HG03108 (cell line): ENCODE data around the gene ADORA1.

Source experiments
- ATAC-seq: cut with Tn5 transposase; IDR thresholded peaks from one replicate; pipeline ENCODE4 v1.9.1; 2021; ENCODE audit warnings: moderate library complexity; ENCODE audit not compliant: unreplicated experiment

Gene ADORA1

GRCh38 chr1:203182387-203182953, 54.9 kb downstream of the ADORA1 start:
- ATAC-seq = no peak

DNA sequence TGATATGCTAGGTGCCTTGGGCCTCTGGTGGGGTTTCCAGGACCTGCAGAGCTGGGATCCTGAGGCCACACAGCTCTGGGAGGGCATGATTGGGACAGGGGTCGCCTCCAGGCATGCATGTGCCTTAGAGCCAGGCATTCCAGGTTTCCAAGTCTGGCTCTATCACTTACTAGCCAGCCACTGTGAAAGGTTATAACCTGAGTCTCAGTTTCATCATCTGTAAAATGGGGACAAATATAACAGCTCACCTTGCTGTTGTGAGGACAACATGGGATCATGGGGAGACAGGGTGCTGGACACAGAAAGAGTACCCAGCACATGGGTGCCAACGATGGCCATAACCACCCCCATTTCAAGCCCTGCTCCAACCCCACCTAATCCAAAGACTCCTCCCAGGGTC, 56.3 kb downstream of the ADORA1 start:
- ATAC-seq = no peak

DNA sequence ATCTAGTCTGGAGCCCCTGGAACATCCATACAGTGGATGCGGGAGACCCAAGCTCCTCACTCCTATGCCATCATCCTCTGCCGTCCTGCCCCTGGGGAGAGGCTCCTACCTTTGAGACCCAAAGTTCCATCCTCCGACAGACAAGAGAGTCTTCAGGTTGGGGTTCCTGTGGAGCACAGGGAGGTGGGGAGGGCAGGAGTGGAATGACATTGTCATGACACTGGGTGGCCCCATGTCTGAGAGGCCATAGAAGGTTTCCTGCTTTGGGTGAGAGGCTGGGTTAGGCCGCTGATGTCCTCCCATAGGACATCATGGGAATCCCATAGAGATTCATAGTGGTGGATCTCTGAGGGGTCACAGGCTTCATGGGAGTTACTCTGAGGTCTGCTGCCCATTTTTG, 56.9 kb downstream of the ADORA1 start:
- ATAC-seq = no peak

- no peak for ATAC-seq
These were observed 57.5 kb downstream of the ADORA1 start for GRCh38 chr1:203185061-203185461.

DNA sequence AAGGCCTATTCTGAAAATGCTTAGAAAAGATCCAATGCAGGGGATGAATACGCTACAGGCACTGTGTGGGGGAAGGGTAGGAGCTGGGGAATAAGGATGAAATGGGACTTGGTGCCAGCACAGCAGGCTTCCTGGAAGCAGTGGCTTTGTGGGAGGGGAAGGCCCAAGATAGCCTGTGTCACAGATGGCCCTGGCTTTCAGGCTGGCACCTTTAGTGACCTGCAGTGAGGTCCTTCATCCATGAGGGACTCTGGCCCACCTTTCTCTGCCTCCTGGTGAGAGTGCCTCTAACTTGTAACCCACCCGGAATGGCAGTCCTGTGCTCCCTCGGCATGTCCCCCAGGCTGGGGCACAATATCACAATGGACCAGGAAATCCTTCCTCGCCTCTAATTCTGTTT, 58.1 kb downstream of the ADORA1 start:
- ATAC-seq = no peak

DNA sequence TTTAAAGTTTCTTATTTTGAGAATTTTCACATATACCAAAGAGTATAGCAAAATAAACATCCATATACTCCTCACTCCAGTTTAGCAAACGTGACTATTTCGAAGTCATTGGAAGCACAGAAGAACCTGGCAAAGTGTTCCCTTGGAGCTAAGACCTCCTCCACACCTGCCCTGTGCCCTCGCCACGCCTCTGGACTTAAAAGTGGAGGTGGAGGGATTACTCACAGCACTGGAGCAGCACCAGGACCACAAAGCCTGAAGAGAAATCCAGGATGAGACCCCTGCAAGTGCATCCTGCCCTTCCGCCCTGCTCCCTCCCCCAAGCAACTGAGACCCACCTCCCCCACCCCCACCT, 58.5 kb downstream of the ADORA1 start:
- no peak for ATAC-seq

- no peak for ATAC-seq
These were observed 59.1 kb downstream of the ADORA1 start, which contains the start of gene CHI3L1 for GRCh38 chr1:203186446-203187303. TSS of gene CHI3L1 (minus strand) at chr1:203186704. CDS start at chr1:203186623, 81 bp downstream.

- no peak for ATAC-seq
These were observed 59.8 kb downstream of the ADORA1 start for GRCh38 chr1:203187304-203187685.

- ATAC-seq = no peak
These were observed 60.3 kb downstream of the ADORA1 start for GRCh38 chr1:203187689-203188264.

DNA sequence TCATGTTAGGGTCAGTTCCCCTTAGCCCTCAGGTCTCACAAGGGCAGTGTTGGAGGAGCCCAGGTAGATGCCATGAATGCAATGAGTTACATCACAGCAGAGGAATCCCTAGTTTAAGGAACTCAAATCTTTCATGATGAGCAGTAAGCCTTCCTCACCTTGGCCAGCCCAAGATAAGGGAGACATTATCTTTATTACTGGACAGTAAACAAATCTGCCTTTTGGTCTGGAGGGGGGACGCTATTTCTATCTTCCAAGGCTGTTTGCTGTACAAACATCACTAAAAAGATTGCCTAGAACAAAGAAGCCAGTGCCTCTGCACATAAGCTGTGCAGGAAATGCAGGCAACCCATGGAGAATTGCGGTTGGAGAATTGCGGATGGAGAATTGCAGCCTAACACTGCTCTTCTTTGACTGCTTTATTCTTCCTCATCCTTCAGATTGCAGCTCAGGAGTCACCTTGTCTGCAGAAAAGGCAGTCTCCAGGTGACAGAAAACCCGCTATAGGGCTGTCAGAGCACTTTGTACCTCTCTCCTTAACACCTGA, 61.2 kb downstream of the ADORA1 start:
- no peak for ATAC-seq

DNA sequence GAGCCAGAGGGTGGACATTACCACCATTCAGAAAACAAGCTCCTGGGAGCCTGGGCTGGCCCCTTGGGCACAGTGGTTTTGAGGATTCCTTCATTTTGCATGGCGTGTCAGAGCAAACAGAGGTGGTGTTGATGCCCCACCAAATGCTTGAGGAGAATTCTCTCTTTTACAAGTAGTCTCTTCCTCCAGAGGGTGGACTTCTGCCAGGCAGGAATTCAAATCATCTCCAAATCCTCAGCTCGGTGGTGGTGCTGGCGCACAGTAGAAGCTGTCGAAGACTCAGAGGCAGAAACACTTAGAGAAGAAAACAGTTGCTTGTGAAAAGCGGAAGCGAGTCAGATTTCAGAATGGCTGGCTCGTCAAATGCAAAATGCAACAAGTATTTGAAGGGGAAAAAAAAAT, 62.4 kb downstream of the ADORA1 start:
- no peak for ATAC-seq

DNA sequence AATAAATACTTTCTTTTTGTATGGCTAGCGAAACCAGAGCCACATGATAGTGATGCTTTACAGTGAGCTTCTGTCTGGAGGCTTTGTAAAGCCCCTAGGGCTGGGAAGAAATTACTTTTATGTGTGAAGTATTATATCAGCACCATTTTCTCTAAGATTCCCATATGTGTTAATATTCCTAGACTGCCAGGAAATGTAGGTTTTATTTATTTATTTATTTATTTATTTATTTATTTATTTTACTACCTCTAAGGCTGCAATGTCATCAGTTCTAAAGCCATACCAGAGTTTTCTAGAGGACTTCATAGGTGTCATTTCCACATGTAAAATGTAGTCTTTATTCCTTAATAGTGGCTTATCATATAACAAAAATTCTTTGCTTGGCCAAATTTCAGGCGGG, 63.4 kb downstream of the ADORA1 start:
- ATAC-seq = no peak

GRCh38 chr1:203196371-203196770, 68.8 kb downstream of the ADORA1 start:
- no peak for ATAC-seq

DNA sequence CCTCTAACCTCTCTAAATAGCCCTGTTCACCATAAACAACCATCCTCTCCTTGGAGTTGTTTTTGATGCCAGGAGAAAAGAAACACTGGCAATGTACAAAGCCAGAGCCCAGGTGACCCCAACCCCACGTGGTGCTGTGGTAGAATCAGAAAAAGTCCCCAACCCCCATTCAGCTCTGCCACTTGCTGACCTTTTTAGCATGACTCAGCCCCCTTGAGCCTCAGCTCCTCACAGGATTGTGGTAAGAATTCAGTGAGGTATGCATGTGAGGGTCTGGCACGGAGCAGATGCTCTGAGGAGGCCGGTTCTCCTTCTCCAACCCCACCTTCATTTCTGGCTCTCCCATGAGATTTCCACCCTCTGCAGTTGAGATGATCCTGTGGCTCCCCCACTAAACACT, 70.1 kb downstream of the ADORA1 start:
- no peak for ATAC-seq

DNA sequence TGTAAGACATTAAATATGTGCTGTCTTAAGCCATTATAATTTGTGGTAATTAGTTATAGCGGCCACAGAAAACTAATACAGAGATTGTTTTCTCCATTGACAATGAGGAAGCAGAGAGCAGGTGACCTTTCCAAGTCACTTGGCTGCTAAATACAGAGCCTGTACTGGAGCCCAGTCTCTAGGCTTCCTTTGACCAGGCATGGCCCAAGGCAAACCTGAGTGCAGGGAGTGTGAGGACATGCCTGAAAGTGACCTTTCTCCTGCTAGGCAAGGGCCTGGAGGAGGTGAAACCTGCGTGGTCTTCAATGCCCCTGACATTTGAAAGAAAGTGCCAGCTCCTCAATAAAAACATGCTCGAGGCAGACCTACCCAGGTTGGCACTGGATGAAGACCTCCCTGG, 71.5 kb downstream of the ADORA1 start:
- ATAC-seq = no peak

DNA sequence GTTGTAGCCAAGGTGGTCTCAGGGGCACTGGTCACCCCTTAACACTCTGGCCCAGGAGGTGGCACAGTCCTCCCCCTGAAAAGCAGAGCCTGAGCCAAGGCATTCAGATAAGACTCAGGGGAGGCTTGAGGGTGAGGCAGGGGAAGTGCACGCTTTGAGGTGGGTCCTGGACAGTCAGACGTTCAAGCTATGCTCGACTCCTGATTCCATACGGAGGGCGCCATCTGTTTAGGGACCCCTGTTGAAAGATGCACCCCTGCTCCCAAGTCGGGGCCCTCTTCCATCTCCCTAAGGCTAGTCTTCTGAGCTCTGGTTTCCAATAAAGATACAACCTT, 71.9 kb downstream of the ADORA1 start:
- no peak for ATAC-seq

GRCh38 chr1:203199816-203200571, 72.5 kb downstream of the ADORA1 start:
- no peak for ATAC-seq

DNA sequence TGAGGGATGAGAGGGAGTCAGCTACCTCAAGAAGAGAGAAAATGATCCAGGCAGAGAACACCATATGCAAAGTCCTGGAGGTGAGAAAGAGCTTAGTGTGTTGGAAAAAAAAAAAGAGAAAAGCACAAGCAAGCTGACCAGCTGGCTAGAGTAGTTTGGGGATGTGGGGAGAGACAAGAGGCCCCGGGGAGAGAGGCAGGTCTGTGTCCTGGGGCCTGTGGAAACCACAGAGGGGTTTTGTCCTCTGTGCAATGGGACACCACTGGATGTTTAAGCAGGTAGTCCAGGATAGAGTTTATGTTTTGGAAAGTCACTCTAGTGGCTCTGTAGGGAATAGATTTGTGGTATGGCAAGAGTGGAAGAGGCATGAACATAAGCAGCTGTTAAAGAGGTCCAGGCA, 73.4 kb downstream of the ADORA1 start:
- no peak for ATAC-seq

GRCh38 chr1:203201516-203202205, 74.1 kb downstream of the ADORA1 start:
- ATAC-seq = no peak

DNA sequence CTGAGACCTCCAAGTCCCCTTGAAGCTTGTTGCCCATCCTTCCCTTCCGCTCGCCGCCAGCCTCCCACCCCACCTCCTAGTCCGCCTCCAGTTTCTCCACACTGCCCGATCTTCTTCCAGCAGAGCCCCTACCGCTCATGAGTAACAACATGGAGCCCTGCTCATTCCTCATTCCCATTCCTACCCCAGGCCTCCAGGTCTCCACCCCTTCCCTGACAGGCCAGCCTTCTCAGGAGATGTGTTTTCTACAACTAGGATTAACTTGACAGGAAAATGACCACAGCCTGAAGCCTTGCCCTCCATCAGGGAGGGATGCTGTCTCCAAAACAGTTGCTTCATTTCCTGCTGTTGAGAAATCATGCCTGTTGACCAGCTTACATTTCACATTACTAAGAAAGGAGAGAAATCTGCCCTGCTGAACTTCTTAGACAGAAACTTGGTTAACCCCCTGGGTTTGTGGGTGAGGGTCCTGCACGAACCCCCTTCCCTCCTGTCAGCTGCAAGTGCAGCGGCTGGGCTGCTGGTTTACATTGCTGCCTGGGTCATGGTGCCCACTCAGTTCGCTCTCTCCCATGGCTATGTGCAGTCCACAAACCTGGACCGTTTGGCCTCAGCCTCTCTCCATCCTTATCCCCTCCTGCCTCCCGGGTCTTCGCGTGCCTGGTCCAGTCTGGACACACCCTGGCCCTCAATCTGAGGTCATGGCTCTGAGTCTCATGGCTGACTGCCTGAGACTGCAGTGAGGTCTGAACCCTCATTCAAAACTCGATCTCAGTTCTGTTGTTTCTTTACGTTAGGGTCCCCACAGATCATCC, 75.1 kb downstream of the ADORA1 start:
- no peak for ATAC-seq
